Measurements from ENCODE around the gene FUOM.
A peak's percentile ranks its signal among the peaks of the same experiment; 100 is the strongest.

FUOM gene, protein sequence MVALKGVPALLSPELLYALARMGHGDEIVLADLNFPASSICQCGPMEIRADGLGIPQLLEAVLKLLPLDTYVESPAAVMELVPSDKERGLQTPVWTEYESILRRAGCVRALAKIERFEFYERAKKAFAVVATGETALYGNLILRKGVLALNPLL

GRCh38 chr10:133357285-133358161 is at the start of gene FUOM:
Gene FUOM, minus strand, starts transcription at chr10:133358019. Its CDS starts 12 bp downstream, at chr10:133358007.
- peak within 1 kb of the TSS; percentile 57 for H3K9ac ChIP-seq (ENCODE audit: low read length)

GRCh38 chr10:133405844-133406527 is 48.2 kb upstream of the FUOM start:
- Histone ChIP-seq H3K4me1 (ENCODE audit: control insufficient read depth, insufficient read depth, low read length) (no peaks in the 10 kb centered on the region), H3K4me3 (ENCODE audit: low read length) (no peak overlapping the region), H3K9ac (ENCODE audit: low read length) (no peak overlapping the region), H3K27me3 (ENCODE audit: control insufficient read depth, insufficient read depth, low read length) (no peaks in the 10 kb centered on the region), H3K36me3 (ENCODE audit: control insufficient read depth, insufficient read depth, low read length) (no peaks in the 10 kb centered on the region), H3K9me3 (ENCODE audit: control insufficient read depth, low read length) (no peaks in the 10 kb centered on the region)

More at GRCh38 chr10:133357285-133358161, at the start of gene FUOM:
- Histone ChIP-seq H3K4me1 (ENCODE audit: control insufficient read depth, insufficient read depth, low read length) (peaks cover 29% of the 10 kb centered on the region), H3K27me3 (ENCODE audit: control insufficient read depth, insufficient read depth, low read length) (peaks cover 6% of the 10 kb centered on the region), H3K4me3 (ENCODE audit: low read length) (no peak within 1 kb of the TSS), H3K36me3 (ENCODE audit: control insufficient read depth, insufficient read depth, low read length) (no peaks in the 10 kb centered on the region), H3K9me3 (ENCODE audit: control insufficient read depth, low read length) (no peaks in the 10 kb centered on the region)

- Histone ChIP-seq H3K4me1 (ENCODE audit: control insufficient read depth, insufficient read depth, low read length) (no peaks in the 10 kb centered on the region), H3K36me3 (ENCODE audit: control insufficient read depth, insufficient read depth, low read length) (no peaks in the 10 kb centered on the region), H3K9ac (ENCODE audit: low read length) (no peak overlapping the region), H3K27me3 (ENCODE audit: control insufficient read depth, insufficient read depth, low read length) (no peaks in the 10 kb centered on the region), H3K9me3 (ENCODE audit: control insufficient read depth, low read length) (no peaks in the 10 kb centered on the region), H3K4me3 (ENCODE audit: low read length) (no peak overlapping the region)
Measured at GRCh38 chr10:133405272-133405671, 47.5 kb upstream of the FUOM start.

DNA sequence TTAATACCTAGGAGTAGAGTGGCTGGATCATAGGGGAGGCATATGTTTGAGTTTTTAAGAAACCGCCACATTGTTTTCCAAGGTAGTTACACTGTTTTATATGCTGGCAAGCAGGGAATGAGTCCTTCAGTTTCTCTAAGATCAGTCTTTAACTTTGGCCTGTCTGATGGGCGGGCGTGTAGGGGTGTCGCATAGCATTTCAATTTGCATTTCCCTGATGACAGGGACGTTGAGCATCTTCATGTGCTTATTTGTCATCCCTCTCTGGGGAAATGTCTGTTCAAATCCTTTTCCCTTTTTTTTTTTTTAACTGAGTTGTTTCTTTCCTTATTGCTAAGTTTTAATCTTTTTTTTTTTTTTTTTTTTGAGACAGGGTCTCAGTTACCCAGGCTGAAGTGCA is 46.0 kb upstream of the FUOM start:
- no peak overlapping the region for H3K4me3 ChIP-seq (ENCODE audit: low read length)
- H3K27me3 ChIP-seq (ENCODE audit: control insufficient read depth, insufficient read depth, low read length): no peaks in the 10 kb centered on the region
- H3K9me3 ChIP-seq (ENCODE audit: control insufficient read depth, low read length): no peaks in the 10 kb centered on the region
- no peaks in the 10 kb centered on the region for H3K4me1 ChIP-seq (ENCODE audit: control insufficient read depth, insufficient read depth, low read length)
- no peak overlapping the region for H3K9ac ChIP-seq (ENCODE audit: low read length)
- H3K36me3 ChIP-seq (ENCODE audit: control insufficient read depth, insufficient read depth, low read length): no peaks in the 10 kb centered on the region

DNA sequence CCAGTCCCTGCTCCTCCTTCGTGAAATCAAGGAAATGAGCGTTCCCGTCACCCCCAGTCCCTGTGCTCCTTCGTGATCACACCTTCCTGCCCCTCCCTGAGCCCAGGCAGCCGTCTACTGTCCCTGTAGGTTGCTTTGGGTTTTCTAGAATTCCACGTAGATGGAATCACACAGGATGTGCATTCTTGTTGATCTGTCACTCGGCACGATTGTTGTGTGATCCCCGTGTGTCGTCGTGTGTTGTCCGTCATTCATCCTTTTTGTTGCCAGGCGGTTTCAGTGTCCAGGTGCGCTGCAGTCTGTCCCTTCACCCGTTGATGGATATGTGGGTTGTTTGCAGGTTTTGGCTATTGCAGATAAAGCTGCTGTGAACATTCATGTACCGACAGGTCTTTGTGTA is 45.5 kb upstream of the FUOM start:
- no peaks in the 10 kb centered on the region for H3K4me1 ChIP-seq (ENCODE audit: control insufficient read depth, insufficient read depth, low read length)
- H3K9me3 ChIP-seq (ENCODE audit: control insufficient read depth, low read length): no peaks in the 10 kb centered on the region
- H3K36me3 ChIP-seq (ENCODE audit: control insufficient read depth, insufficient read depth, low read length): no peaks in the 10 kb centered on the region

GRCh38 chr10:133401981-133402725 is 44.3 kb upstream of the FUOM start:
- Histone ChIP-seq H3K9ac (ENCODE audit: low read length) (no peak overlapping the region), H3K36me3 (ENCODE audit: control insufficient read depth, insufficient read depth, low read length) (no peaks in the 10 kb centered on the region), H3K4me1 (ENCODE audit: control insufficient read depth, insufficient read depth, low read length) (no peaks in the 10 kb centered on the region), H3K4me3 (ENCODE audit: low read length) (no peak overlapping the region), H3K9me3 (ENCODE audit: control insufficient read depth, low read length) (no peaks in the 10 kb centered on the region), H3K27me3 (ENCODE audit: control insufficient read depth, insufficient read depth, low read length) (no peaks in the 10 kb centered on the region)

More for the DNA sequence above, 45.5 kb upstream of the FUOM start:
- H3K27me3 ChIP-seq (ENCODE audit: control insufficient read depth, insufficient read depth, low read length): no peaks in the 10 kb centered on the region
- H3K4me3 ChIP-seq (ENCODE audit: low read length): no peak overlapping the region
- no peak overlapping the region for H3K9ac ChIP-seq (ENCODE audit: low read length)

DNA sequence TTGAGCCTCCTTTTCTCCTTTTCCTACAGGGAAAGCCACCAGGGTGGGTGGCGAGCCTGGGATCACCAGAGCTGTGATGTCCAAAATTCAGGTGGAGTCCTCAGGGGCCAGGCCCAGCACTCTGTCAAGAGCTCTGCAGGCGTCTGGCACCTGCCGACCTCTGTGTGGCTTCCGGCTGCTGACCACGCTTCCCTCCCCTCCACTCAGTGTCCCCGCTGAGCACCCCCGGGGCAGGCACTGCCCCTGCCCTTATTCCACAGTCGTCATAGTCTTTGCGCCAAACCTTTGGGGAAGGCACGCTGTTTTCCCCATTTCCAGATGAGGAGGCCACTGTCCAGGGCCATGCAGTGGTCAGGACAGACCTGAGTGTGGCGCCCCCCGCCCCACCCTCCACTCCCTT is 43.7 kb upstream of the FUOM start:
- Histone ChIP-seq H3K4me3 (ENCODE audit: low read length) (no peak overlapping the region), H3K9ac (ENCODE audit: low read length) (no peak overlapping the region), H3K36me3 (ENCODE audit: control insufficient read depth, insufficient read depth, low read length) (no peaks in the 10 kb centered on the region), H3K9me3 (ENCODE audit: control insufficient read depth, low read length) (no peaks in the 10 kb centered on the region), H3K27me3 (ENCODE audit: control insufficient read depth, insufficient read depth, low read length) (no peaks in the 10 kb centered on the region), H3K4me1 (ENCODE audit: control insufficient read depth, insufficient read depth, low read length) (no peaks in the 10 kb centered on the region)

DNA sequence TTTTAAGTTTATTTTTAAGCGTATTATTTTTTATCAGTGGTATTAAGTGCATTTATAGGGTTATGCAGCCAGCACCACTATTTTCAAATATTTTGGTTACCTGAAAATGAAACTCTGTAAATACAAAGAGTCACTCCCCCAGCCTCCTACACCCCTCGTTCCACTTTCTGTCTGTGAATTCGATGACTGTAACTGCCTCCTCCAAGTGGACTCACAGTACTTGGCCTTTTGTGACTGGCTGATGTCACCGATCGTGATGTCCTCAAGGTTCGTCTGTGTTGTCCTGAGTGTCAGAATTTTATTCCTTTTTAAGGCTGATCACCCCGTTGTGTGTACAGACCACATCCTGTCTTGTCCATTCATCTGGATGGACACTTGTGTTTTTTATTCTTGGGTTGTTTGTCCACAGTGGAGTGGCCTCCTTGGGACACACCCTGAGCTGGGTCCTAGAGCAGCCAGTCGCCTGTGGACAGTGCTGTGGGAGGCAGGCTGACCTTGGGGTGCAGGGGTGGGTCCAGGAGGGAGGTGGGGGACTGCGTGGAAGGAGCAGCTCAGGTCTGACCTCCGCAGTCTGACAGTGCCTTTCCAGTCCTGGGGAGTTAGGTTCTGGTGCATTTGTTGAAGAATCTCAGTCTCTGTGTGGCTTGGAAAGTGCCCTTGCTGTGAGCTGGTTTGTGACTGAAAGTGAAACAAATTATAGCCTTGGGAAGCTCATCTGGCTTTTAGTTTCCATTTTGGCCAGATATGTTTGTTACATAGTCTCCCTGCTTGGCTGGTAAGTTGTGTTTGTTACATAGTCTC is 43.0 kb upstream of the FUOM start:
- Histone ChIP-seq H3K4me1 (ENCODE audit: control insufficient read depth, insufficient read depth, low read length) (no peaks in the 10 kb centered on the region), H3K9me3 (ENCODE audit: control insufficient read depth, low read length) (no peaks in the 10 kb centered on the region), H3K9ac (ENCODE audit: low read length) (no peak overlapping the region), H3K36me3 (ENCODE audit: control insufficient read depth, insufficient read depth, low read length) (no peaks in the 10 kb centered on the region), H3K27me3 (ENCODE audit: control insufficient read depth, insufficient read depth, low read length) (no peaks in the 10 kb centered on the region), H3K4me3 (ENCODE audit: low read length) (no peak overlapping the region)

DNA sequence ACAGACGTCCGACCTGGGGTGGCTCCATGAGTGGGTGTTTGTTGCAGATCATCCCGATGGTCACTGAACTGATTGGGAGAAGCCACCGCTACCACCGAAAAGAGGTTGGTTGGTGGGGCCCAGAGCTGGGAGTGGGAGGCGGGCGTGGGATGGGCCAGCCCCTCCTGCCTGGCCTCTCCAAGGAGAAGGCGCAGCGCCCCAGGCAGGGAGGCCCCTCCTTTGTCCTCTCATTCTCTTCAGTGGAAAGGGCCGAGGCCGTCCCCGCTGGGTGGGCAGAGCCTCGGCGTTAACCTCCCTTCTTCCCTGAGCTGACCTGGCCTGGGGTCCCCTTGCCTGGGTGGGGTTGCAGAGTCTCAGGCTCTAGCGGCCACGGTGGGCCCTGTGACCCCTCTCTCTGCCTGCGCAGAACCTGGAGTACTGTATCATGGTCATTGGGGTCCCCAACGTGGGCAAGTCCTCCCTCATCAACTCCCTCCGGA is 41.3 kb upstream of the FUOM start:
- H3K4me3 ChIP-seq (ENCODE audit: low read length): no peak overlapping the region
- no peaks in the 10 kb centered on the region for H3K36me3 ChIP-seq (ENCODE audit: control insufficient read depth, insufficient read depth, low read length)
- H3K9ac ChIP-seq (ENCODE audit: low read length): no peak overlapping the region
- peaks cover 6% of the 10 kb centered on the region for H3K4me1 ChIP-seq (ENCODE audit: control insufficient read depth, insufficient read depth, low read length)
- H3K9me3 ChIP-seq (ENCODE audit: control insufficient read depth, low read length): no peaks in the 10 kb centered on the region
- H3K27me3 ChIP-seq (ENCODE audit: control insufficient read depth, insufficient read depth, low read length): no peaks in the 10 kb centered on the region

- Histone ChIP-seq H3K4me3 (ENCODE audit: low read length) (no peak overlapping the region), H3K4me1 (ENCODE audit: control insufficient read depth, insufficient read depth, low read length) (peaks cover 6% of the 10 kb centered on the region), H3K36me3 (ENCODE audit: control insufficient read depth, insufficient read depth, low read length) (no peaks in the 10 kb centered on the region), H3K9me3 (ENCODE audit: control insufficient read depth, low read length) (no peaks in the 10 kb centered on the region), H3K27me3 (ENCODE audit: control insufficient read depth, insufficient read depth, low read length) (no peaks in the 10 kb centered on the region), H3K9ac (ENCODE audit: low read length) (no peak overlapping the region)
Measured at GRCh38 chr10:133397938-133398337, 40.1 kb upstream of the FUOM start.

- Histone ChIP-seq H3K9me3 (ENCODE audit: control insufficient read depth, low read length) (no peaks in the 10 kb centered on the region), H3K27me3 (ENCODE audit: control insufficient read depth, insufficient read depth, low read length) (no peaks in the 10 kb centered on the region), H3K4me1 (ENCODE audit: control insufficient read depth, insufficient read depth, low read length) (peaks cover 6% of the 10 kb centered on the region), H3K4me3 (ENCODE audit: low read length) (no peak overlapping the region), H3K9ac (ENCODE audit: low read length) (no peak overlapping the region), H3K36me3 (ENCODE audit: control insufficient read depth, insufficient read depth, low read length) (no peaks in the 10 kb centered on the region)
Measured at GRCh38 chr10:133396035-133396624, 38.3 kb upstream of the FUOM start.

Data from mucosa of stomach (tissue), 1 donor.